Measurements from ENCODE around the gene UBAC2.

The UBAC2 gene

DNA sequence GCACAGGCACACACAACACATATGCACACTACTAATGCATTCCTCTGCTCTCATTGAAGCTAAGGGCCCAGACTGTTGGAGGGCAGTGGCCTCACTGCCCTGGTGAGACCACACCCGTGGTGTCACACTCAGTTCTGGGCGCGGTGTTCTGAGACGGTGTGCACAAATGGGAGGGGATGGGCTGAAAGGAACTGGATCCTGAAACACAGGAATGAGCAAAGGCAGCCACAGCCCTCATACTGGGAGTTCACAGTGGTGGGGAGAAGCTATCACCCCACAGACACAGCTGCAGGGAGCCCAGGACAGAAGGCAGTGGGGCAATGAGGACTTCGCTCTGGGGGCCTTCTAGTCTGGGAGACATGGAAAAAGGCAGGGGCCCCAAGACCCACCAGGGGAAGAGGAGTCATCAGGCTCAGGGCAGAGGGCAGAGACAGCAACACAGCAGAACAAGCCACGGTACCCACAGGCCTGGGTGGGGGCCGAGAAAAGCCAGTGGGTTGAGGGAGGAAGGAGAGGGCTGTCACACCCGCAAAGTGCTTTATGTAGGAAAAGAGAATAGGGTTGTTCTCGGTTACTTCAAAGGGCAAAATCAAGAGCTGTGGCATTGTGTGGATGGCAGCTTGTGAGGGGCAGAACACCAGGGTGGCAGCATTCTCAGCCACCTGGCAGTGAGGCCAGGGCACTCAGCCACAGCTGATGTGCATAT lies 181.9 kb downstream of the UBAC2 start:
- no peak for DNase-seq (ENCODE audit: extremely low spot score)
- ChIA-PET POLR2A (no interaction called here), CTCF (no interaction called here)
- TF ChIP-seq SP1 (IDR thresholded peaks at IDR 0.05), result no peak
- TF ChIP-seq ZNF384 (IDR thresholded peaks at IDR 0.05), result no peak
- TF ChIP-seq L3MBTL2 (conservative IDR thresholded peaks at IDR 0.05), result no peak
- TF ChIP-seq LEF1 (IDR thresholded peaks at IDR 0.05; ENCODE audit: borderline replicate concordance), result no peak
- TF ChIP-seq FOXM1 (IDR thresholded peaks at IDR 0.05; ENCODE audit: borderline replicate concordance), result no peak
- no peak for TF ChIP-seq FOXA1 (IDR thresholded peaks at IDR 0.05)
- no peak for TF ChIP-seq PKNOX1 (IDR thresholded peaks at IDR 0.05)
- no peak for TF ChIP-seq HDGF (IDR thresholded peaks at IDR 0.05; ENCODE audit: borderline replicate concordance)

- CTCF ChIA-PET, result no interaction called here
- POLR2A ChIA-PET, result no interaction called here
These were observed 182.9 kb downstream of the UBAC2 start for GRCh38 chr13:99383511-99383921.

GRCh38 chr13:99383946-99384345 lies 183.3 kb downstream of the UBAC2 start:
- ChIA-PET POLR2A (no interaction called here), CTCF (no interaction called here)
- DNase-seq (ENCODE audit: extremely low spot score), result no peak
- TF ChIP-seq FOXM1 (IDR thresholded peaks at IDR 0.05; ENCODE audit: borderline replicate concordance) (no peak), SUZ12 (IDR thresholded peaks at IDR 0.05) (no peak), PKNOX1 (IDR thresholded peaks at IDR 0.05) (no peak)

More at GRCh38 chr13:99383511-99383921, 182.9 kb downstream of the UBAC2 start:
- TF ChIP-seq CTBP1 (IDR thresholded peaks at IDR 0.05; ENCODE audit: borderline replicate concordance) (no peak), TARDBP (IDR thresholded peaks at IDR 0.05) (no peak), ARNT (IDR thresholded peaks at IDR 0.05) (no peak), SP1 (IDR thresholded peaks at IDR 0.05) (no peak), BHLHE40 (IDR thresholded peaks at IDR 0.05; ENCODE audit: borderline replicate concordance) (no peak), LEF1 (IDR thresholded peaks at IDR 0.05; ENCODE audit: borderline replicate concordance) (no peak), SUZ12 (IDR thresholded peaks at IDR 0.05) (no peak), HDGF (IDR thresholded peaks at IDR 0.05; ENCODE audit: borderline replicate concordance) (no peak), L3MBTL2 (conservative IDR thresholded peaks at IDR 0.05) (no peak), FOXK2 (IDR thresholded peaks at IDR 0.05) (no peak), NFRKB (IDR thresholded peaks at IDR 0.05) (no peak), PKNOX1 (IDR thresholded peaks at IDR 0.05) (no peak), ELF4 (IDR thresholded peaks at IDR 0.05) (no peak), FOXA1 (IDR thresholded peaks at IDR 0.05) (no peak), FOXM1 (IDR thresholded peaks at IDR 0.05; ENCODE audit: borderline replicate concordance) (no peak), ZNF384 (IDR thresholded peaks at IDR 0.05) (no peak)
- DNase-seq (ENCODE audit: extremely low spot score), result no peak

- ChIA-PET POLR2A (no interaction called here), CTCF (no interaction called here)
- TF ChIP-seq BHLHE40 (IDR thresholded peaks at IDR 0.05; ENCODE audit: borderline replicate concordance) (no peak), ELF4 (IDR thresholded peaks at IDR 0.05) (no peak), FOXM1 (IDR thresholded peaks at IDR 0.05; ENCODE audit: borderline replicate concordance) (no peak), SUZ12 (IDR thresholded peaks at IDR 0.05) (no peak), LEF1 (IDR thresholded peaks at IDR 0.05; ENCODE audit: borderline replicate concordance) (no peak)
- no peak for DNase-seq (ENCODE audit: extremely low spot score)
These were observed 183.8 kb downstream of the UBAC2 start for GRCh38 chr13:99384468-99384867.

- DNase-seq (ENCODE audit: extremely low spot score), result no peak
- TF ChIP-seq BHLHE40 (IDR thresholded peaks at IDR 0.05; ENCODE audit: borderline replicate concordance), result no peak
- no peak for TF ChIP-seq ARNT (IDR thresholded peaks at IDR 0.05)
- TF ChIP-seq ZNF384 (IDR thresholded peaks at IDR 0.05), result no peak
- TF ChIP-seq L3MBTL2 (conservative IDR thresholded peaks at IDR 0.05), result no peak
- no peak for TF ChIP-seq HDGF (IDR thresholded peaks at IDR 0.05; ENCODE audit: borderline replicate concordance)
- TF ChIP-seq SUZ12 (IDR thresholded peaks at IDR 0.05), result no peak
- TF ChIP-seq LEF1 (IDR thresholded peaks at IDR 0.05; ENCODE audit: borderline replicate concordance), result no peak
- no peak for TF ChIP-seq FOXK2 (IDR thresholded peaks at IDR 0.05)
- no peak for TF ChIP-seq NFRKB (IDR thresholded peaks at IDR 0.05)
- TF ChIP-seq PKNOX1 (IDR thresholded peaks at IDR 0.05), result no peak
- TF ChIP-seq TARDBP (IDR thresholded peaks at IDR 0.05), result no peak
- TF ChIP-seq ELF4 (IDR thresholded peaks at IDR 0.05), result no peak
- no peak for TF ChIP-seq FOXM1 (IDR thresholded peaks at IDR 0.05; ENCODE audit: borderline replicate concordance)
- no peak for TF ChIP-seq CTBP1 (IDR thresholded peaks at IDR 0.05; ENCODE audit: borderline replicate concordance)
- ChIA-PET CTCF (no interaction called here), POLR2A (interaction anchor here (1.0 kb wide), 1 partner anchor 9 kb away, joined by 3 read pairs; no protein-coding TSS in a partner anchor)
These were observed 184.5 kb downstream of the UBAC2 start for GRCh38 chr13:99385161-99385560.

- POLR2A ChIA-PET, result interaction anchor here (1.0 kb wide), 1 partner anchor 10 kb away, joined by 3 read pairs; no protein-coding TSS in a partner anchor
- TF ChIP-seq HDGF (IDR thresholded peaks at IDR 0.05; ENCODE audit: borderline replicate concordance) (no peak), CTBP1 (IDR thresholded peaks at IDR 0.05; ENCODE audit: borderline replicate concordance) (no peak), BHLHE40 (IDR thresholded peaks at IDR 0.05; ENCODE audit: borderline replicate concordance) (no peak), ARNT (IDR thresholded peaks at IDR 0.05) (no peak), FOXM1 (IDR thresholded peaks at IDR 0.05; ENCODE audit: borderline replicate concordance) (no peak), FOXA1 (IDR thresholded peaks at IDR 0.05) (no peak)
- no peak for DNase-seq (ENCODE audit: extremely low spot score)
- CTCF ChIA-PET, result no interaction called here
These were observed 185.3 kb downstream of the UBAC2 start for GRCh38 chr13:99385940-99386339.
